Tibial artery (tissue), 4 donors: ENCODE data around the gene KDM8.

ENCODE experiments used
- DNase-seq, 2 donors: peaks; one replicate each; pipeline ENCODE4 v3.0.0-alpha.2; 2019
- H3K27ac ChIP-seq, 2 donors: fragments of 200-600 bp; sonication (generic) in 1 of 2; 1 replicate in 1 of 2; 2 replicates in 1 of 2; pipeline ENCODE4 v1.5.1; 2018 to 2019; ENCODE audit warnings: mild to moderate bottlenecking in 1 of 2
- H3K27me3 ChIP-seq, 2 donors: fragments of 200-600 bp; sonication (generic) in 1 of 2; one replicate each; pipeline versions ENCODE4 v1.5.1 to v1.6.0; 2016 to 2019
- H3K36me3 ChIP-seq, 3 donors: fragments of 200-600 bp; sonication (generic) in 2 of 3; one replicate each; pipeline ENCODE4 v1.5.1; 2016 to 2019; ENCODE audit warnings: mild to moderate bottlenecking in 2 of 3
- H3K4me1 ChIP-seq, 4 donors: fragments of 200-600 bp; sonication (generic) in 2 of 4; 1 replicate in 3 of 4; 2 replicates in 1 of 4; pipeline ENCODE4 v1.5.1; 2016 to 2019
- H3K4me3 ChIP-seq, 2 donors: fragments of 200-600 bp; sonication (generic) in 1 of 2; 1 replicate in 1 of 2; 2 replicates in 1 of 2; pipeline ENCODE4 v1.5.1; 2018 to 2019; ENCODE audit warnings: mild to moderate bottlenecking in 2 of 2
- H3K9me3 ChIP-seq, 3 donors: fragments of 200-600 bp; sonication (generic) in 1 of 3; one replicate each; pipeline ENCODE4 v1.5.1; 2016 to 2019
- intact Hi-C: fragments of 100-400 bp; cut with DNase I; formaldehyde crosslinking; loops from one replicate; pipeline ENCODE4 v1.15.0; 2023; ENCODE audit warnings: low total_unique reads
- TF ChIP-seq, protein P1 (sequence below), 2 experiments: fragments of 200-600 bp in 1 of 2; fragments of 450-650 bp in 1 of 2; IDR thresholded peaks; one replicate each; pipeline ENCODE4 v1.5.1; 2017 to 2019; ENCODE audit warnings: antibody characterized with exemption in 2 of 2, mild to moderate bottlenecking in 1 of 2, moderate library complexity in 1 of 2

Gene KDM8

DNA sequence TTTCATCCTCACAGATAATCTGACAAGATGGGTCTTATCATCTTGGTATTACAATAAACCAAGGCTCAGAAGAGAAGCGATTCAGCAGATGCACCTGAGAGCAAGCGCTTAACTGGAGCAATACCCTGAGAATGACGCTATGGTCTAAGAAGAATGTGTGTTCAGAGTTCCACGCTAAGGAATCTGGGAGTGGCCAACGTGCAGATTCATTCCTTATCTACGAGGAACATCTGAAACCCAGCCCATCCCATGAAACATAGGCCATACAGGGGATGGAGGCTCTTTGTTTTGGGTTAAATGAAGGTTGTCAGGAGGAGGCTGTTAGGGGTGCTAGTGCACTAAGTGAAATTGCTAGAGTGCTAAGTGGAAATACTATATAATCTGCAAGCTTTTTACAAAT is 28.5 kb upstream of the KDM8 start:
- intact Hi-C loops, result no loop called here
- Histone ChIP-seq H3K9me3 (no peaks in the 10 kb centered on the region), H3K4me3 (no peak overlapping the region), H3K36me3 (no peaks in the 10 kb centered on the region), H3K27ac (no peak overlapping the region), H3K27me3 (peaks cover 0 to 6% of the 10 kb centered on the region in 2 donors), H3K4me1 (peaks cover 0 to 4% (median 0%) of the 10 kb centered on the region in 4 donors)
- TF ChIP-seq, protein P1, sequence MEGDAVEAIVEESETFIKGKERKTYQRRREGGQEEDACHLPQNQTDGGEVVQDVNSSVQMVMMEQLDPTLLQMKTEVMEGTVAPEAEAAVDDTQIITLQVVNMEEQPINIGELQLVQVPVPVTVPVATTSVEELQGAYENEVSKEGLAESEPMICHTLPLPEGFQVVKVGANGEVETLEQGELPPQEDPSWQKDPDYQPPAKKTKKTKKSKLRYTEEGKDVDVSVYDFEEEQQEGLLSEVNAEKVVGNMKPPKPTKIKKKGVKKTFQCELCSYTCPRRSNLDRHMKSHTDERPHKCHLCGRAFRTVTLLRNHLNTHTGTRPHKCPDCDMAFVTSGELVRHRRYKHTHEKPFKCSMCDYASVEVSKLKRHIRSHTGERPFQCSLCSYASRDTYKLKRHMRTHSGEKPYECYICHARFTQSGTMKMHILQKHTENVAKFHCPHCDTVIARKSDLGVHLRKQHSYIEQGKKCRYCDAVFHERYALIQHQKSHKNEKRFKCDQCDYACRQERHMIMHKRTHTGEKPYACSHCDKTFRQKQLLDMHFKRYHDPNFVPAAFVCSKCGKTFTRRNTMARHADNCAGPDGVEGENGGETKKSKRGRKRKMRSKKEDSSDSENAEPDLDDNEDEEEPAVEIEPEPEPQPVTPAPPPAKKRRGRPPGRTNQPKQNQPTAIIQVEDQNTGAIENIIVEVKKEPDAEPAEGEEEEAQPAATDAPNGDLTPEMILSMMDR (IDR thresholded peaks at IDR 0.05), result no peak
- DNase-seq, result no peak

DNA sequence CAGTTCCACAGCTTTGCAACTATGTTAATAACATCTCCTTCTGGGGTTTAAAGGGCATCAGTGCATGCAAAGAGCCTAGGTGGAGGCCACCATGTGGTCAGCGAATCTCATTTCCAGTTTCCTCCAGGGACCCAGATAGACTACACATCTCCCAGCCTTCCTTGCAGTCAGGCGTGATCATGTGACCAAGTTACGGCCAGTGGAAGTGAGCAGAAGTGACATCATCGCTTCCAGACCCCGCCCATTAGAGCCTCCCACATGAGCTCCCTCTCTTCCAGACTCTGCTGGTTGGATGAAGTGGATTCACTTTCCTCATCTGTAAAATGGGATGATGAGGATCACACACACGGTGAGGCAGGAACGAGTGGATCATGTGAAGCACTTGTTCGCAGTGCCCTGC is 27.4 kb upstream of the KDM8 start:
- no peak overlapping the region for H3K27ac ChIP-seq
- no peaks in the 10 kb centered on the region for H3K36me3 ChIP-seq
- peaks cover 0 to 6% of the 10 kb centered on the region in 2 donors for H3K27me3 ChIP-seq
- intact Hi-C loops, result no loop called here
- no peaks in the 10 kb centered on the region for H3K9me3 ChIP-seq
- no peak overlapping the region for H3K4me3 ChIP-seq
- H3K4me1 ChIP-seq, result peaks cover 0 to 4% (median 0%) of the 10 kb centered on the region in 4 donors
- TF ChIP-seq, protein P1 (IDR thresholded peaks at IDR 0.05), result no peak
- DNase-seq, result no peak

DNA sequence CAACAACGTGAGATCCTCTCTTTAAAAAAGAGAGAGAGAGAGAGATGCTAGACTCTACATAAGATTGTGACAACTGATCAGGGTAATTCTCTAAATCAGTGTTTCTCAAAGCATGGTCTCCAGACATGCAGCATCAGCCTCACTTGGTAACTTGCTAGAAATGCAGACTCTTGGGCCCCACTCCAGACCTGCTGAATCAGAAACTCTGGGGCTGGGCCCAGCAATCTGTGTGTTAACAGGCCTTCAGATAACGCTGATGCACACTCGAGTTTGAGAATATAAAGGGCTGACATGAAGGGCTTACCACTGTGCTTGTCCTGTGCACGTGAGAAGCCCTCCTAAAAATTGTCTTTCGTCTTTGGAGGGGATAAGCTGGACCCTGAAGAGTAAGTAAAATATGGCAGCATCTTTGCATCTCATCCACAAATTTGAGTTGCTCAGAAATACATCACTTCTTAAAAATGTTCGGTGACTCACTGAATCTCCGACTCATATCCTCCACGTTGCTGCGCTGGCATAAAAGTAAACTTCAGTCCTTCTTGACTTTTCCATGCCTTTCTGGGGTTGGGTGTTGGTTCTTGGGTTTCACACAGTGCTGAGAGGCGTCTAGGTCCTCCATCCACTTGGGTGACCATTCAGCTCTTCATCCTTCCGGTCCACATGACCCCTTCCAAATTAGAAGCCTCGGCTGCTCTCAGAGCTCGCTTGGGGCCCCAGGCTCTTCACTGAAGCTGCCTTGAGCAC is 26.1 kb upstream of the KDM8 start:
- intact Hi-C loops, result no loop called here
- peaks cover 0 to 18% of the 10 kb centered on the region in 2 donors for H3K27me3 ChIP-seq
- H3K27ac ChIP-seq, result no peak overlapping the region
- H3K36me3 ChIP-seq, result no peaks in the 10 kb centered on the region
- TF ChIP-seq, protein P1 (IDR thresholded peaks at IDR 0.05), result no peak
- DNase-seq, result no peak
- H3K9me3 ChIP-seq, result no peaks in the 10 kb centered on the region
- H3K4me3 ChIP-seq, result no peak overlapping the region
- peaks cover 0 to 4% (median 0%) of the 10 kb centered on the region in 4 donors for H3K4me1 ChIP-seq

DNA sequence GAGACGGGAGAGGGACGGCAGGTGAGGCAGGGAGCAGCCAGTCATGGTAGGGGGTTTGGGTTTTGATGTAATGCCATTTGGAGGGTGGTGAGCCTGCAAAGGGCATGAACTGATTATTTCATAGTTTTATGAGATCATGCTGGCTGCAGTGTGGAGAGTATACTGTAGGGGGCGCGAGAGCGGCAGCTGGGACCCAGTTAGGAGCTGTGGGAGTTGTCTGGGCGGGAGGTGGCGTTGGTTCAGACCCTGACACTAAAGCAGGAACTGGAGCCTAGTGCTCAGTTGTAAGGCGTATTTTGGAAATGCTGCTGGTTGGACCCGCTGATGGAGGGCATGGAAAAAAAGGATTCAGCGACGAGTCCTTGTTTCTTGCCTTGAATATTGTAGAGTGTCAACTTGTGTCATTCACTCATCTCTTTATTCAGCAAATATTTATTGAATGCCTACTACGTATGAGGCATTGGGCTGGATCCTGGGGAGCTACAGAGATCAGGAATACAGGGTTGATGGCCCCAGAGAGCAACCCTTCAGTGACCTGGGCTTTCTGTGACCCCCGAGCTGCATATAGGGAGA is 23.7 kb upstream of the KDM8 start:
- peak; percentile 90 to 91 for DNase-seq
- Histone ChIP-seq H3K9me3 (no peaks in the 10 kb centered on the region), H3K27me3 (peaks cover 0 to 18% of the 10 kb centered on the region in 2 donors), H3K36me3 (no peaks in the 10 kb centered on the region), H3K4me1 (peaks cover 0 to 4% (median 0%) of the 10 kb centered on the region in 4 donors), H3K27ac (no peak overlapping the region), H3K4me3 (no peak overlapping the region)
- intact Hi-C loops, result loop anchor here (2.0 to 5.0 kb wide), 2 partner anchors 189 to 278 kb away; no protein-coding TSS in a partner anchor
- TF ChIP-seq, protein P1 (IDR thresholded peaks at IDR 0.05), result peak; percentile 90

DNA sequence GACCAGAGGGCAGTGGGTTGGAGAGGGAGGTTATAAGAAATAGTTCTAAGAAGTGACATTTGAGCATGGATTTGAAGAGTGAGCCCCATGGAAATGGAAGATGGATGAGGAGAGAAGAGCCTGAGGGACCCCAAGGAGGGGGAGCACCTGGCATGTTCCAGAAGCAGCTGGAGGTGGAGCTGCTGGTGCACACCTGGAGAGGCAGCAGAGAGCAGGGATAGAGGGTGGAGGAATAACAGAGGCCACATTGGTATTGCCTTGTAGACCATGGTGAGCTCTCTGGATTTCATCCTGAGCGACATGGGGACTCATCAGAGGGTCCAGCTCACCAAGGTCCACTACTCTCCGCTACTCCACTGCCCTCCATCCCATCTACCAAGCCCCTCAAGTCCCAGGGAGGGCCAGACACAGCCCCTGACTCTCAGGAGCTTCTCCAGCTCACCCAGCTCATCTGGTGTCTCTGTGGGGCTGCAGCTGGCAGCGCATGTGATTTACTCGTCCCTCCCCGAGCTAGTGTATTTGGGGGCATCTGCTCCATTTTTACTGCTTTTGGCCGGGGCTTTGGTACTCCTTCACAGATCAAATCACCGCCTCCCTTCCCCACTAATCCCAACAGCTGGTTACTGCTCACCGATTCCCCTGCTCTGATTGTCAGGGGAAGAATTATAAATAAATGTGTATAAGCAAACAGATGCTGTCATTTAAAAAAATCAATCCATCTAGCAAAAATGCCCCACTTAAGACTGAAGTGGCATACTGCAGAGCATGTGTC is 22.1 kb upstream of the KDM8 start:
- DNase-seq, result no peak
- Histone ChIP-seq H3K36me3 (no peaks in the 10 kb centered on the region), H3K9me3 (no peaks in the 10 kb centered on the region), H3K4me1 (peaks cover 0 to 4% (median 0%) of the 10 kb centered on the region in 4 donors), H3K4me3 (no peak overlapping the region), H3K27ac (no peak overlapping the region), H3K27me3 (peaks cover 0 to 18% of the 10 kb centered on the region in 2 donors)
- intact Hi-C loops, result loop anchor here (5.0 kb wide), 1 partner anchor 276 kb away; no protein-coding TSS in a partner anchor
- TF ChIP-seq, protein P1 (IDR thresholded peaks at IDR 0.05), result no peak
